ENCODE data around the gene PLXDC2. TPM values are rescaled to one million over a fixed set of nuclear protein-coding genes. Genes with fewer than 3 reads are reported as not detected.
A peak's percentile ranks its signal among the peaks of the same experiment; 100 is the strongest.

PLXDC2 gene
- total RNA-seq, 1 experiment from 2014 or later, result 21.9 TPM

DNA sequence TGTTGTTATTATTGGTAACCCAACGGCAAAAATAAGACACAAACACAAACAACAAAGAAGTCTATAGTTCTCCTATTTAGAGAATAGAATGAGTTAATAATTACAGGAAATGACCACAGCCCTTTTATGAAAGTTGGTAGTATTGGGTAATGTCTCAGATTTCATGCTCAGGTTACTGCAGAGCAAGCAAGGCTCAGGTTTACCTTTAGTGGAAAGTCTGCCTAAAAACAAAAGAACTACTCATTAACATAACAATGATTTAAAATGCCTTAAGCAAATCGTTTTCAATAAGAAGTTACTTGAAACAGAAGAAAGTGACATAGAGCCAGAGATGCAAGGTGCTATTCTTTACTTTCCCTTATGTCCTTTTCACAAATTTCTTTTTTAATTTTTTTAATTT lies 441.2 kb downstream of the PLXDC2 start:
- Histone ChIP-seq H3K27me3 (ENCODE audit: control insufficient read depth, insufficient read depth, low read length) (no peaks in the 10 kb centered on the region), H3K36me3 (replicated peaks; ENCODE audit: control insufficient read depth, insufficient read depth, low read length) (no peaks in the 10 kb centered on the region), H3K4me3 (ENCODE audit: insufficient read depth, low read depth, low read length) (no peak overlapping the region)
- DNase-seq, result peak; percentile 15

GRCh38 chr10:20265146-20265545 lies 448.9 kb downstream of the PLXDC2 start:
- no peak overlapping the region for H3K4me3 ChIP-seq (ENCODE audit: insufficient read depth, low read depth, low read length)
- DNase-seq, result no peak
- no peaks in the 10 kb centered on the region for H3K36me3 ChIP-seq (replicated peaks; ENCODE audit: control insufficient read depth, insufficient read depth, low read length)
- no peaks in the 10 kb centered on the region for H3K27me3 ChIP-seq (ENCODE audit: control insufficient read depth, insufficient read depth, low read length)

- no peak overlapping the region for H3K4me3 ChIP-seq (ENCODE audit: insufficient read depth, low read depth, low read length)
- H3K36me3 ChIP-seq (replicated peaks; ENCODE audit: control insufficient read depth, insufficient read depth, low read length), result no peaks in the 10 kb centered on the region
- no peaks in the 10 kb centered on the region for H3K27me3 ChIP-seq (ENCODE audit: control insufficient read depth, insufficient read depth, low read length)
- DNase-seq, result no peak
Measured at GRCh38 chr10:20267734-20268133, 451.5 kb downstream of the PLXDC2 start.

GRCh38 chr10:20271490-20271889 lies 455.3 kb downstream of the PLXDC2 start:
- no peaks in the 10 kb centered on the region for H3K27me3 ChIP-seq (ENCODE audit: control insufficient read depth, insufficient read depth, low read length)
- no peak for DNase-seq
- H3K4me3 ChIP-seq (ENCODE audit: insufficient read depth, low read depth, low read length), result no peak overlapping the region

DNA sequence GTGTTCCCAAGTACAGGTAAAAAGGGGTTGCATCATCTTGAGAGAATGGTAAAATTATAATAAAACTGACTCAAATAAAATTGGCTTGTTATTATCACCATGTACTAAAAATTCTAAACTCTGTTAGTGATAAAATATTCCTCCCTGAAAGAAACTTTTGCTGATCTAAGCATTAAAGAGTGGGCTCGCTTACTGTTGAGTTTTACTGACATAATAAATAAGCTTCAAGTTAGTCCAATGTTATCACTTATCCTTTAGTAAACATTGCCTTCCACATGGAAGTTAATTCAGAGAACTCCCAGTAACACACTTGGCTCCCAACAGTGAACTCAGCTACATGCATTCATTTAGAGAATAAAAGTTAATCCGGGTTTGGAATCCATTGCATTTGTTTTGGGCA lies 456.4 kb downstream of the PLXDC2 start:
- no peak overlapping the region for H3K4me3 ChIP-seq (ENCODE audit: insufficient read depth, low read depth, low read length)
- no peaks in the 10 kb centered on the region for H3K27me3 ChIP-seq (ENCODE audit: control insufficient read depth, insufficient read depth, low read length)
- no peak for DNase-seq
- H3K36me3 ChIP-seq (replicated peaks; ENCODE audit: control insufficient read depth, insufficient read depth, low read length), result no peaks in the 10 kb centered on the region

More at GRCh38 chr10:20271490-20271889, 455.3 kb downstream of the PLXDC2 start:
- H3K36me3 ChIP-seq (replicated peaks; ENCODE audit: control insufficient read depth, insufficient read depth, low read length), result no peaks in the 10 kb centered on the region

DNA sequence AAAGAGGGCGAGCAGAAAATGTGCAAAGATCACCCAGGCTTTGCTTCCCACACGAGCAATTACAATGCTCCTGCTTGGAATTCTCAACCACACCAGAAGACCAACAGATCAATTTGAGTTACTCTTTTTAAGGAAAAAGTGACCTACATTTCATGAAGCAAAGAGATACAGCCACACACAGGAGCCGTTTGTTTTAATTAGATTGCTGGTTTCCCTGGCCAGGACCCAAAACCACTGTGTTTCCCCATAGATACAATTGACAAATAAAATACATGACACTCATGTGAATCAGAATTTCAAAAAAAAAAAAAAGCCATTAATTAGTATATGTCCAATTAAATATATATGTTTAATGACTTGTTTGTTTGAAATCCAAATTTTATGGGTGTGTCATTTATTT lies 458.3 kb downstream of the PLXDC2 start:
- DNase-seq, result no peak
- H3K36me3 ChIP-seq (replicated peaks; ENCODE audit: control insufficient read depth, insufficient read depth, low read length), result no peaks in the 10 kb centered on the region
- no peak overlapping the region for H3K4me3 ChIP-seq (ENCODE audit: insufficient read depth, low read depth, low read length)
- H3K27me3 ChIP-seq (ENCODE audit: control insufficient read depth, insufficient read depth, low read length), result no peaks in the 10 kb centered on the region

DNA sequence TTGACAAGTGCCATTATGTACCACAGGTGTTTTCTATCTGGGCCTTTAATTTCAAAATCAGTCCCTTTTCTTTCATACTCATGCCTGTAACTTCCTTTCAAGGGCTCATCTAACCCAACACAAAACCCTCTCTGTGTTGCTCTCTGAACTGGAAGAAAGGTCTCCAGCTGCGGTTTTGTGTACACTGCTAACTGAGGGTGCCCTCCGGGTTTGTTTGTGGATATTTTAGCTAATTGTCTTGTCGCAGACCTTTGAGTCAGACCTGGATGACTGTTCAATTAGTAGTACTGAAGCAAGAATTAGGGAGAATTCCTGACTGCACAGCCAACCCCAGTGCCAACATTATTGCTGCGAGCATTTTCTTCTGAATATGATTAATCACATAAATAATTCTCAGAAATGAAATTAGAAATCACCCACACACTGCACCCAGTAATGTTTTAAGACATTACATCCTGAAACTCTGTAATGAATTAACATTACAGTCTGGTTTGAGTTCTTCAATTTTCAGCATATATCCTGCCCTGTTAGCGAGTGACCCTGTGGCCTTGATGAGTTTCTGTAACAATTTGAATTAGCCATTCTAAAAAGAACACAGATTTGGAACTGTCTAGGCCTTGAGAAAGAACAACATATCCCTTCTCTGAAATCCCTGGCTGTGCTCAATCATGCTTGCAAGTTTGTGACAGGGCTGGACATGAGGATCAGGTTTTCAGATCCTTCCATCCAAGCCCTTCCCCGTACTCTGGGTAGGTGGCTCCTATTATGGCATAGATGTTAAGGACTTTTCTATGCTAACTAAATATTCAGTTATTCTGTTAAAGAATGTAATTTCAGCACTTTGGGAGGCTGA lies 460.1 kb downstream of the PLXDC2 start:
- DNase-seq, result no peak
- no peaks in the 10 kb centered on the region for H3K36me3 ChIP-seq (replicated peaks; ENCODE audit: control insufficient read depth, insufficient read depth, low read length)
- H3K27me3 ChIP-seq (ENCODE audit: control insufficient read depth, insufficient read depth, low read length), result no peaks in the 10 kb centered on the region
- H3K4me3 ChIP-seq (ENCODE audit: insufficient read depth, low read depth, low read length), result no peak overlapping the region

DNA sequence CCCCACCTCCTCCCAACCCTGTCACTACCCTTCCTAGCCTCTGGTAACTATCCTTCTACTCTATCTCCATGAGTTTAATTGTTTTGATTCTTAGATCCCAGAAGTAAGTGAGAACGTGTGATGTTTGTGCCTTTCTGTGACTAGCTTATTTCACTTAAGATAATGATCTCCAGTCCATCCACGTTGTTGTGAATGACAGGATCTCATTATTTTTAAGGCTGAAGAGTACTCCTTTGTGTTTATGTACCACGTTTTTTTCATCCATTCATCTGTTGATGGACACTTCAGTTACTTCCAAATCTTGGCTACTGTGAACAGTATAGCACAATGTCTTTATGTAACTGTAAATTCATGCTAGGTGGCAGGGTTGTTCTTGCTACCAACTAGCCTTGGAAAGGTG lies 461.6 kb downstream of the PLXDC2 start:
- Histone ChIP-seq H3K36me3 (replicated peaks; ENCODE audit: control insufficient read depth, insufficient read depth, low read length) (no peaks in the 10 kb centered on the region), H3K4me3 (ENCODE audit: insufficient read depth, low read depth, low read length) (no peak overlapping the region), H3K27me3 (ENCODE audit: control insufficient read depth, insufficient read depth, low read length) (no peaks in the 10 kb centered on the region)
- DNase-seq, result no peak

- Histone ChIP-seq H3K36me3 (replicated peaks; ENCODE audit: control insufficient read depth, insufficient read depth, low read length) (no peaks in the 10 kb centered on the region), H3K27me3 (ENCODE audit: control insufficient read depth, insufficient read depth, low read length) (no peaks in the 10 kb centered on the region), H3K4me3 (ENCODE audit: insufficient read depth, low read depth, low read length) (no peak overlapping the region)
- DNase-seq, result no peak
Measured at GRCh38 chr10:20281579-20281978, 465.3 kb downstream of the PLXDC2 start.

DNA sequence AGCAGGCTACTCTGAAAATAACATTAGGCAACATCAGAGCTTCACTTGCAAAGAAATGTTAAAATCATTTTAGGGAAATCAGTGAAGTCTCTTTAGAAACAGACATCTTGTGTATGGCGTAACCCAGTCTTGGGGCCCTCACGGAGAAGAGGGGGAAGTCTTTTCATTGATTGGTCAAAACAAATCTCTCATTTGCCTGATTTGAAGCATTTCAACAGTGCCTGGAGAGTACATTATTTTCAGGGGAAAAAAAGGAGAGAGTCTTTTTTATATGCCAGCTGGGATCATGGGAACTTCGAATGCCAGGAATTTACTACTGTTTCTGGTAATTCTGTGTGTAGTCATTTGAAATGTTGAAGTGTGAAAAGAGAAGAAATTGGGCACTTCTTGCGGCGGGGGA lies 471.4 kb downstream of the PLXDC2 start:
- Histone ChIP-seq H3K27me3 (ENCODE audit: control insufficient read depth, insufficient read depth, low read length) (no peaks in the 10 kb centered on the region), H3K36me3 (replicated peaks; ENCODE audit: control insufficient read depth, insufficient read depth, low read length) (no peaks in the 10 kb centered on the region), H3K4me3 (ENCODE audit: insufficient read depth, low read depth, low read length) (no peak overlapping the region)
- DNase-seq, result no peak

DNA sequence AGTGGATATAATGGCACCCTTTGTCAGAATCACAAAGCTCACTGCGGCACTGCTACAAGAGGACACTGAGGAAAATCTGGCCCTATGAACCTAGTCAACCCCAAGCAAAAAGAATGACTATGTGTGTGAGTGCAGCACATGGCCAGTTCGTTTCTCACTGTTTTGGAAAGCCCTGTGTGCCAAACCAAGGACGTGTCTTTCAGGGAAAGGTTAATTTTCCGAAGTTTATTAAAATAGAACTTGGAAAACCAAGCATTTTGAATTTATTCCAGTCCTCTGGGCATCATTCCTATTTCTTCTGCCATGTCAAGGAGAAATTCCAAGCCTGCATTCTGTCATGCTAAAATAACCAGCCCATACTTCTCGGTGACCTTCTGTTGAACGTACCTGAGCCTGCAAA lies 471.8 kb downstream of the PLXDC2 start:
- DNase-seq, result no peak
- Histone ChIP-seq H3K27me3 (ENCODE audit: control insufficient read depth, insufficient read depth, low read length) (no peaks in the 10 kb centered on the region), H3K36me3 (replicated peaks; ENCODE audit: control insufficient read depth, insufficient read depth, low read length) (no peaks in the 10 kb centered on the region), H3K4me3 (ENCODE audit: insufficient read depth, low read depth, low read length) (no peak overlapping the region)

DNA sequence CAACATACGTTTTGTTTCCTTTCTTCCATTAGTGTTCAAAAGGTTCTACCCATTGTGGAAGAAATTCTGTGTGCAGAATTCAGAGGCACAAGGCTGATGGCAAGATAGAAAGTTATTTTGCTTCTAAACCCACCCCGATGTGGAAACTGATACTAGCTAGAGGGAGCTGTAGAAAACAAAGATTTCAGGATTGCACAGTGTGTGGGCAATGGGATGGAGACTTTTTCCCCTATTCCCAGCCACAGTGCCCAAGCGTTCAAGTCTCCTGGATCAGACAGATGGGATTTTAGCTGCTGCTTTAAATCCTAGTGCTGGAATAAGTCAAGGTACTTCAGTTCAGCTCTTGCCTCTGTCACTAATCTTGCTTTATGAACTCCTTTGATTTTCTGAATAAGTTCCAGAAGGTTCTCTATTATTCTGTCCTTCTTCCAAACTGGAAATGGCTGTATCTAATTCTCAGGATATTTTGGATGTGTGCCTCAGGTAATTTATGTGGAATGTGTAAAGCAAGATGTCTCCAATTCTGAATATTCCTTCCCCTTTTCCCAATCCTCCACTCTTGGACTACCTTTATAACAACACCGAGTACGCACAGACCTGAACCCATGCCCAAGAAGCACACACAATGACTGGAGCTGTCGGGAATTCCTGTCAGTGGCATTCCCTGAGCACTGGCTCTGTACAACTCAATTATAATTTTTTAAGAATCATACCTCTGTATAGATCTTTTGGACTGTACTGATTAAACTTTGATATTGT lies 473.0 kb downstream of the PLXDC2 start:
- H3K4me3 ChIP-seq (ENCODE audit: insufficient read depth, low read depth, low read length), result no peak overlapping the region
- no peak for DNase-seq

GRCh38 chr10:20298417-20298816 lies 482.2 kb downstream of the PLXDC2 start:
- Histone ChIP-seq H3K4me3 (ENCODE audit: insufficient read depth, low read depth, low read length) (no peak overlapping the region), H3K27me3 (ENCODE audit: control insufficient read depth, insufficient read depth, low read length) (no peaks in the 10 kb centered on the region), H3K36me3 (replicated peaks; ENCODE audit: control insufficient read depth, insufficient read depth, low read length) (no peaks in the 10 kb centered on the region)
- no peak for DNase-seq

More for the DNA sequence above, 473.0 kb downstream of the PLXDC2 start:
- no peaks in the 10 kb centered on the region for H3K27me3 ChIP-seq (ENCODE audit: control insufficient read depth, insufficient read depth, low read length)
- H3K36me3 ChIP-seq (replicated peaks; ENCODE audit: control insufficient read depth, insufficient read depth, low read length), result no peaks in the 10 kb centered on the region

- Histone ChIP-seq H3K27me3 (ENCODE audit: control insufficient read depth, insufficient read depth, low read length) (no peaks in the 10 kb centered on the region), H3K36me3 (replicated peaks; ENCODE audit: control insufficient read depth, insufficient read depth, low read length) (no peaks in the 10 kb centered on the region), H3K4me3 (ENCODE audit: insufficient read depth, low read depth, low read length) (no peak overlapping the region)
- DNase-seq, result no peak
Measured at GRCh38 chr10:20299034-20299736, 483.0 kb downstream of the PLXDC2 start.

GRCh38 chr10:20300735-20301134 lies 484.5 kb downstream of the PLXDC2 start:
- no peak for DNase-seq
- Histone ChIP-seq H3K27me3 (ENCODE audit: control insufficient read depth, insufficient read depth, low read length) (no peaks in the 10 kb centered on the region), H3K4me3 (ENCODE audit: insufficient read depth, low read depth, low read length) (no peak overlapping the region), H3K36me3 (replicated peaks; ENCODE audit: control insufficient read depth, insufficient read depth, low read length) (no peaks in the 10 kb centered on the region)

Data from H7 (cell line).